Neural progenitor cell (in vitro differentiated cells): ENCODE data around the gene STMP1.

ENCODE experiments used
- CTCF ChIP-seq: fragments of 200-600 bp; sonication (generic); IDR thresholded peaks from 2 replicates; pipeline ENCODE4 v1.5.1; 2017; ENCODE audit warnings: antibody characterized with exemption, mild to moderate bottlenecking
- EZH2 ChIP-seq: fragments of 200-600 bp; sonication (generic); IDR thresholded peaks from 2 replicates; pipeline ENCODE4 v1.6.1; 2017; ENCODE audit warnings: antibody characterized with exemption, mild to moderate bottlenecking, moderate library complexity

GRCh38 chr7:135645296-135645904, 16.9 kb upstream of the STMP1 start:
- peak; percentile 69 for TF ChIP-seq CTCF
- no peak for TF ChIP-seq EZH2
